MCF 10A (cell line): ENCODE data around the gene ZBTB7C. TPM values are rescaled to one million over a fixed set of nuclear protein-coding genes. Genes with fewer than 3 reads are reported as not detected.

ENCODE experiments used
- BruUV-seq: library from RNA; stranded (reverse); fragments of 400-500 nt; replicated peaks from 2 replicates; lab custom pipeline; 2021; lab: Mats Ljungman, UMichigan
- CTCF ChIA-PET: fragments of 300-600 bp; sonication (Branson Sonifier 250); formaldehyde crosslinking; extraction: SDS; loops from one replicate; lab custom pipeline; 2021; ENCODE audit warnings: antibody characterized with exemption, inconsistent platforms; lab: Yijun Ruan, JAX
- POLR2A ChIA-PET: fragments of 300-600, 350-650 bp; sonication (Branson Sonifier 250); formaldehyde crosslinking; extraction: SDS; loops from one replicate; lab custom pipeline; 2020; ENCODE audit warnings: antibody characterized with exemption, inconsistent platforms; lab: Yijun Ruan, JAX
- DNase-seq: peaks from one replicate; pipeline ENCODE4 v3.0.0-alpha.2; 2018; ENCODE audit not compliant: unreplicated experiment
- H3K27ac Mint-ChIP-seq: one replicate; pipeline ENCODE4 v1.8.0; 2022; ENCODE audit warnings: mild to moderate bottlenecking, low read depth, mixed read lengths; ENCODE audit not compliant: unreplicated experiment
- H3K27me3 Mint-ChIP-seq: one replicate; pipeline ENCODE4 v1.8.0; 2022; ENCODE audit warnings: mixed read lengths; ENCODE audit not compliant: insufficient read depth, unreplicated experiment
- H3K36me3 Mint-ChIP-seq: one replicate; pipeline ENCODE4 v1.8.0; 2022; ENCODE audit warnings: mild to moderate bottlenecking, moderate library complexity, mixed read lengths; ENCODE audit not compliant: insufficient read depth, unreplicated experiment
- H3K4me1 Mint-ChIP-seq: one replicate; pipeline ENCODE4 v1.8.0; 2022; ENCODE audit warnings: mixed read lengths; ENCODE audit not compliant: insufficient read depth, unreplicated experiment
- H3K4me3 Mint-ChIP-seq: one replicate; pipeline ENCODE4 v1.8.0; 2022; ENCODE audit warnings: mild to moderate bottlenecking, moderate library complexity, mixed read lengths; ENCODE audit not compliant: unreplicated experiment
- H3K9me3 Mint-ChIP-seq: one replicate; pipeline ENCODE4 v1.8.0; 2022; ENCODE audit warnings: mixed read lengths; ENCODE audit not compliant: unreplicated experiment
- intact Hi-C: fragments of 100-400 bp; cut with micrococcal nuclease; formaldehyde crosslinking; loops from 2 replicates; pipeline ENCODE4 v1.14.1; 2022
- total RNA-seq: library from RNA; stranded (reverse); gene quantifications from 2 replicates; pipeline ENCODE4 v1.2.3, GENCODE V29; 2022
- TF ChIP-seq, protein P1 (sequence below): fragments of 200-600 bp; IDR thresholded peaks from one replicate; pipeline ENCODE4 v1.8.0; 2022; ENCODE audit warnings: antibody characterized with exemption, mild to moderate bottlenecking; ENCODE audit not compliant: unreplicated experiment

The ZBTB7C gene
- total RNA-seq, 1 experiment from 2014 or later, result 0.42 TPM

DNA sequence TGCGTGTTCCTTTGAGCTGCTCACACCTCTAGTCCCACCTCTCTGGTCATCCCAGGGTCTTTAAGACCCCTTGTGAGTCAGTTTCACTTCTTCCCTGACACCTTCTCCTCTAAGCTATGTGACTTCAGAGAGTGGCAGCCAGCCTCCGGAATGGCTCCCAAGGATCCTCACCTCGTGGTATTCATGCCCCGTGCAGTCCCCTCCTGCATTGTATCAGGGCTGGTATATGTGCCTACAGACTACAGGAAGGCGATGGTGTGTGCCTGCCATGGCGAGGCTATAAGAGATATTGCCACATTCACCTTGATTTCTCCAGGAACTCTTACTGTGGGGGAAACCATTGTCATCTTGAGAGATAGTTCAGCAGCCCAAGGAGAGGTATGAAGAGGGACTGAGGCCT is 350.7 kb downstream of the ZBTB7C start:
- peaks cover 13% of the 10 kb centered on the region for H3K4me1 Mint-ChIP-seq

DNA sequence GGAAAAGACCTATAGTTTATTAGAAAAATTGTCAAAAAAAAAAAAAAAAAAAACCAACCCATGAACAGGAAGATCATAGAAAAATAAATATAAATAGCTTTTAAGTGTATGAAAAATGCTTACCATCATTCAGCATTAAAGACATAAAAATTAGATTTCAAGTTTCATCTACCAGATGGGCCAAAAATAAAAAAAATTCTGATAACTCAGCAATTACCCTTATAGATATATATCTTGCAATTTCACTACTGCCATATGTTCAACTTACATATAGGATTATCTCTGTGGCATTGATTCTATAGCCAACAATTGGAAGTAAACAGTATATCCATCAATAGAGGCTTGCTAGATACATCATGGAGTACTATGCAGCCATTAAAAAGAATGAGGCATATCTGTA is 352.2 kb downstream of the ZBTB7C start:
- BruUV-seq, result no TSS peak

More for the DNA sequence above, 350.7 kb downstream of the ZBTB7C start:
- TF ChIP-seq, protein P1, sequence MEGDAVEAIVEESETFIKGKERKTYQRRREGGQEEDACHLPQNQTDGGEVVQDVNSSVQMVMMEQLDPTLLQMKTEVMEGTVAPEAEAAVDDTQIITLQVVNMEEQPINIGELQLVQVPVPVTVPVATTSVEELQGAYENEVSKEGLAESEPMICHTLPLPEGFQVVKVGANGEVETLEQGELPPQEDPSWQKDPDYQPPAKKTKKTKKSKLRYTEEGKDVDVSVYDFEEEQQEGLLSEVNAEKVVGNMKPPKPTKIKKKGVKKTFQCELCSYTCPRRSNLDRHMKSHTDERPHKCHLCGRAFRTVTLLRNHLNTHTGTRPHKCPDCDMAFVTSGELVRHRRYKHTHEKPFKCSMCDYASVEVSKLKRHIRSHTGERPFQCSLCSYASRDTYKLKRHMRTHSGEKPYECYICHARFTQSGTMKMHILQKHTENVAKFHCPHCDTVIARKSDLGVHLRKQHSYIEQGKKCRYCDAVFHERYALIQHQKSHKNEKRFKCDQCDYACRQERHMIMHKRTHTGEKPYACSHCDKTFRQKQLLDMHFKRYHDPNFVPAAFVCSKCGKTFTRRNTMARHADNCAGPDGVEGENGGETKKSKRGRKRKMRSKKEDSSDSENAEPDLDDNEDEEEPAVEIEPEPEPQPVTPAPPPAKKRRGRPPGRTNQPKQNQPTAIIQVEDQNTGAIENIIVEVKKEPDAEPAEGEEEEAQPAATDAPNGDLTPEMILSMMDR, result no peak
- H3K36me3 Mint-ChIP-seq, result no peaks in the 10 kb centered on the region
- CTCF ChIA-PET, result interaction anchor here (2.2 kb wide), 1 partner anchor 387 kb away, joined by 7 read pairs; no protein-coding TSS in a partner anchor
- BruUV-seq, result no TSS peak
- intact Hi-C loops, result no loop called here
- no peaks in the 10 kb centered on the region for H3K9me3 Mint-ChIP-seq
- no peak overlapping the region for H3K27ac Mint-ChIP-seq
- DNase-seq, result no peak
- H3K4me3 Mint-ChIP-seq, result no peak overlapping the region
- POLR2A ChIA-PET, result interaction anchor here (0.9 to 1.2 kb wide), 2 partner anchors 11 to 127 kb away, joined by 3 to 4 read pairs; no protein-coding TSS in a partner anchor
- H3K27me3 Mint-ChIP-seq, result peaks cover 37% of the 10 kb centered on the region

DNA sequence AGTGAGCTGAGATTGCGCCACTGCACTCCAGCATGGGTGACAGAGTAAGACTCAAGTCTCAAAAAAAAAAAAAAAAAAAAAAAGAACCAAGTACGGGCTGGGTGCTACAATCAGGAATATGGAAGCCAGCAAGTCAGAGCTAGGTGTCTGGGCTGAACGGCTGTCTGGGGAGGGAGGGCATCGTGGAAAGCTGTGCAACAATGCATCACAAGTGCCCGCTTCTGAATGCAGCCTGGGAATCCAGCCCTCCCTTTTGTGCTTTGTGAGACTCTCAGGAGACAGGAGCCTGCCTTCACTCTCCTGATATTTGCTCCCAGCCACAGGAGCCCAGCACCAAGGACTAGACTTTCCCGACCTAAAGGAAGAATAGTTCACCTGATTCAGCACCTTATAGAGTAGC is 353.8 kb downstream of the ZBTB7C start:
- DNase-seq, result no peak
- Mint-ChIP-seq H3K27ac (no peak overlapping the region), H3K4me3 (no peak overlapping the region), H3K9me3 (no peaks in the 10 kb centered on the region), H3K36me3 (no peaks in the 10 kb centered on the region), H3K27me3 (peaks cover 31% of the 10 kb centered on the region), H3K4me1 (peaks cover 13% of the 10 kb centered on the region)
- POLR2A ChIA-PET, result no interaction called here
- TF ChIP-seq, protein P1, result no peak
- CTCF ChIA-PET, result interaction anchor here (0.7 kb wide), 1 partner anchor 64 kb away, joined by 5 read pairs; no protein-coding TSS in a partner anchor
- BruUV-seq, result no TSS peak
- intact Hi-C loops, result no loop called here

More for the DNA sequence above, 352.2 kb downstream of the ZBTB7C start:
- DNase-seq, result no peak
- intact Hi-C loops, result no loop called here
- Mint-ChIP-seq H3K9me3 (no peaks in the 10 kb centered on the region), H3K4me1 (peaks cover 13% of the 10 kb centered on the region), H3K27ac (no peak overlapping the region), H3K36me3 (no peaks in the 10 kb centered on the region), H3K4me3 (no peak overlapping the region), H3K27me3 (peaks cover 37% of the 10 kb centered on the region)
- CTCF ChIA-PET, result interaction anchor here (0.6 to 0.7 kb wide), 2 partner anchors 26 to 264 kb away, joined by 3 read pairs; no protein-coding TSS in a partner anchor
- TF ChIP-seq, protein P1, result no peak
- POLR2A ChIA-PET, result no interaction called here

DNA sequence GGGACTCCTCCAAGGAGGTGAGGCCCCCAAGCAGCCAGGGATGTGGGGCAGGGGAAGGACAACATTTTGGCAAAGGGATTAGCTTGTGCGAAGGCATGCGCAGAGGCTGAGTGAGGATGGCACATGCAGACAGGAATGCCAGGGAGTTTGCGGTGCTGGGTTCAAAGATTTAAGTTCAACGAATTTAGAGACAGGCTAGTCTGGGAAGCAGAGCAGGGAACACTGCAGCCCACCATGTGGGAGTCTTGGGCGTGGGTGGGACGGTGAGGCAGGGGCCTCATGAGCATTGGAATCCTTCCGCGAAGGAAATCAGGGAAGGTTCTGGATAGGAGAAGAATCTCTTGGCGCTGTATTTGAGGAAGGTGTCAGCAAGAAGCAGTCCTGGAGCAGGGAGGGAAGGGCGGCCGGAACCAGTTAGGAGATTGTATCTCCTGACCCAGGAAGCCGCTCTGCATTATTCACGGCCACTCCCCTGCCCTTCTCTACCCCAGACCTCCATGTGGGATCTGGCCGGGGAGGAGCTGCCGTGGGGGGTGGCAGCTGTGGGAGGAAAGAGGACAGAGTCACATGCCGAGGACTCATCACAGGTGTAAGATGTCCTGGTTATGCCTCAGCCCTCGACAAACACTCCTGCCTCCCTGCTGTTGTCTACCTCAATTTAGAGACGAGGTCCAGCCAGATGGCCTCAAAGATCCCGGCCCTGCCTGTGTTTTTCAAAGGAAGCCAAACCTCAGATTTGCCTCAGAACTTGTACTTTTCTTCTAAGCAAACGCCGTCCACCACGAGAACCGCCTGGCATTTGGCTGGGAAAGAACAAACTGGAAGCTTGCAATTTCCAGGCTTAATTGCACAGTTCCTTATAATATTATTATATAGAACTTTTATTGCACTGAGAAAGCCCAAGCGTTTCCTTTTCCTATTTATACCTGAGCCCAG is 355.0 kb downstream of the ZBTB7C start:
- ChIA-PET POLR2A (no interaction called here), CTCF (no interaction called here)
- Mint-ChIP-seq H3K4me1 (peaks cover 7% of the 10 kb centered on the region), H3K36me3 (no peaks in the 10 kb centered on the region), H3K27me3 (peaks cover 25% of the 10 kb centered on the region), H3K4me3 (no peak overlapping the region), H3K27ac (no peak overlapping the region), H3K9me3 (no peaks in the 10 kb centered on the region)
- TF ChIP-seq, protein P1, result no peak
- intact Hi-C loops, result no loop called here
- no peak for DNase-seq
- BruUV-seq, result no TSS peak
